IMR-90 (cell line): ENCODE data around the gene OR6X1. TPM values are rescaled to one million over a fixed set of nuclear protein-coding genes. Genes with fewer than 3 reads are reported as not detected.

ENCODE experiments used
- ATAC-seq: fragments of 200-7000 bp; cut with Tn5 transposase; 2 replicates; pipeline ENCODE4 v1.9.1; 2020; ENCODE audit warnings: low read depth, mild to moderate bottlenecking, moderate library complexity
- BruUV-seq: library from RNA; stranded (reverse); fragments of 400-500 nt; replicated peaks from 2 replicates; lab custom pipeline; 2021; lab: Mats Ljungman, UMichigan
- CTCF ChIA-PET: fragments of 300-600 bp; formaldehyde crosslinking; extraction: SDS; loops from one replicate; lab custom pipeline; 2021; ENCODE audit warnings: antibody characterized with exemption; lab: Yijun Ruan, JAX
- POLR2A ChIA-PET: fragments of 300-600 bp; sonication (Branson Sonifier 250); formaldehyde crosslinking; loops from one replicate; lab custom pipeline; 2022; ENCODE audit warnings: antibody characterized with exemption; ENCODE audit not compliant: unreplicated experiment; lab: Charles Lee
- DNase-seq: peaks from one replicate; pipeline ENCODE4 v3.0.0; 2013
- H2AFZ ChIP-seq: replicated peaks from 2 replicates; pipeline ENCODE3; 2013; ENCODE audit warnings: low read length, mild to moderate bottlenecking; ENCODE audit not compliant: poor library complexity
- H2AK5ac ChIP-seq: 2 replicates; pipeline ENCODE4 v1.6.1; 2013; ENCODE audit warnings: low read depth, low read length, inconsistent platforms
- H2AK9ac ChIP-seq: replicated peaks from 2 replicates; pipeline ENCODE3; 2013; ENCODE audit warnings: mild to moderate bottlenecking, low read depth, low read length, moderate library complexity; ENCODE audit not compliant: poor library complexity
- H2BK120ac ChIP-seq: 2 replicates; pipeline ENCODE4 v1.6.1; 2013; ENCODE audit warnings: low read depth, low read length, inconsistent platforms
- H2BK15ac ChIP-seq: 3 replicates; pipeline ENCODE4 v1.6.1; 2013; ENCODE audit warnings: low read depth, low read length, inconsistent platforms
- H2BK20ac ChIP-seq: 2 replicates; pipeline ENCODE4 v1.6.1; 2013; ENCODE audit warnings: low read depth, mild to moderate bottlenecking, inconsistent platforms, low read length, moderate library complexity
- H2BK5ac ChIP-seq: 2 replicates; pipeline ENCODE4 v1.6.1; 2013; ENCODE audit warnings: mild to moderate bottlenecking, low read depth, low read length, inconsistent platforms; ENCODE audit not compliant: poor library complexity, severe bottlenecking
- H3K14ac ChIP-seq: replicated peaks from 2 replicates; pipeline ENCODE4 v1.6.1; 2013; ENCODE audit warnings: low read depth, low read length, inconsistent platforms
- H3K18ac ChIP-seq: 2 replicates; pipeline ENCODE4 v1.6.1; 2013; ENCODE audit warnings: low read depth, low read length, control low read depth
- H3K23ac ChIP-seq: 2 replicates; pipeline ENCODE4 v1.6.1; 2013; ENCODE audit warnings: low read depth, low read length, inconsistent platforms
- H3K27ac ChIP-seq: 2 replicates; pipeline ENCODE4 v1.5.1; 2013; ENCODE audit warnings: mild to moderate bottlenecking, control low read depth, low read length; ENCODE audit not compliant: insufficient read depth
- H3K27me3 ChIP-seq: 2 replicates; pipeline ENCODE4 v1.6.1; 2013; ENCODE audit warnings: low read length; ENCODE audit not compliant: control insufficient read depth, insufficient read depth
- H3K36me3 ChIP-seq: 2 replicates; pipeline ENCODE4 v1.6.1; 2013; ENCODE audit warnings: low read length, mixed read lengths; ENCODE audit not compliant: control insufficient read depth, insufficient read depth
- H3K4ac ChIP-seq: 2 replicates; pipeline ENCODE4 v1.6.1; 2013; ENCODE audit warnings: low read depth, low read length, inconsistent platforms
- H3K4me1 ChIP-seq: 2 replicates; pipeline ENCODE4 v1.6.1; 2013; ENCODE audit warnings: low read length, mixed read lengths; ENCODE audit not compliant: control insufficient read depth, insufficient read depth
- H3K4me2 ChIP-seq: 2 replicates; pipeline ENCODE4 v1.6.1; 2013; ENCODE audit warnings: low read depth, mild to moderate bottlenecking, control low read depth, low read length, moderate library complexity
- H3K4me3 ChIP-seq: 2 replicates; pipeline ENCODE4 v1.5.1; 2013; ENCODE audit warnings: low read depth, mild to moderate bottlenecking, control low read depth, low read length, moderate library complexity; ENCODE audit not compliant: insufficient read depth
- H3K56ac ChIP-seq: 2 replicates; pipeline ENCODE4 v1.6.1; 2013; ENCODE audit warnings: low read length, inconsistent platforms; ENCODE audit not compliant: insufficient read depth; ENCODE audit errors: extremely low read depth
- H3K79me1 ChIP-seq, 2 experiments: 2 replicates each; pipeline ENCODE4 v1.6.1; 2013; ENCODE audit warnings: low read length in 2 of 2, inconsistent platforms in 1 of 2, low read depth in 1 of 2
- H3K9ac ChIP-seq: 2 replicates; pipeline ENCODE4 v1.6.1; 2013; ENCODE audit warnings: low read depth, low read length, control low read depth
- H3K9me1 ChIP-seq: 2 replicates; pipeline ENCODE4 v1.6.1; 2013; ENCODE audit warnings: low read length, inconsistent platforms; ENCODE audit not compliant: insufficient read depth
- H3K9me3 ChIP-seq: 2 replicates; pipeline ENCODE4 v1.6.1; 2013; ENCODE audit warnings: low read length; ENCODE audit not compliant: control insufficient read depth, insufficient read depth
- H4K20me1 ChIP-seq: 2 replicates; pipeline ENCODE4 v1.6.1; 2013; ENCODE audit warnings: low read length, inconsistent platforms; ENCODE audit not compliant: insufficient read depth
- H4K5ac ChIP-seq: 2 replicates; pipeline ENCODE4 v1.6.1; 2013; ENCODE audit warnings: mild to moderate bottlenecking, low read depth, low read length, control low read depth
- H4K8ac ChIP-seq, 2 experiments: 2 replicates each; pipeline ENCODE4 v1.6.1; 2013; ENCODE audit warnings: low read depth in 2 of 2, low read length in 2 of 2, control low read depth in 1 of 2, inconsistent platforms in 1 of 2
- H4K91ac ChIP-seq: 2 replicates; pipeline ENCODE4 v1.6.1; 2013; ENCODE audit warnings: low read depth, low read length, inconsistent platforms; ENCODE audit not compliant: insufficient read depth
- BHLHE40 ChIP-seq: fragments of 150-350 bp; IDR thresholded peaks from 2 replicates; pipeline ENCODE4 v1.6.1; 2016; ENCODE audit warnings: mild to moderate bottlenecking, low read depth, low read length
- CEBPB ChIP-seq: IDR thresholded peaks from 2 replicates; pipeline ENCODE4 v1.6.1; 2012; ENCODE audit warnings: low read depth, low read length, improper control_type of control experiment
- CHD1 ChIP-seq: IDR thresholded peaks from 2 replicates; pipeline ENCODE4 v1.6.1; 2012; ENCODE audit warnings: low read depth, low read length, improper control_type of control experiment
- CTCF ChIP-seq: conservative IDR thresholded peaks from 2 replicates; pipeline ENCODE4 v1.5.1; 2012; ENCODE audit warnings: mild to moderate bottlenecking, low read depth, low read length, improper control_type of control experiment
- ELK1 ChIP-seq: fragments of 150-350 bp; IDR thresholded peaks from 2 replicates; pipeline ENCODE4 v1.6.1; 2016; ENCODE audit warnings: low read depth, mild to moderate bottlenecking, low read length, moderate library complexity, borderline replicate concordance
- FOS ChIP-seq: fragments of 150-350 bp; IDR thresholded peaks from 2 replicates; pipeline ENCODE4 v1.6.1; 2016; ENCODE audit warnings: low read depth, low read length
- MAFK ChIP-seq: IDR thresholded peaks from 2 replicates; pipeline ENCODE4 v1.6.1; 2012; ENCODE audit warnings: low read depth, low read length, improper control_type of control experiment
- MAZ ChIP-seq: IDR thresholded peaks from 2 replicates; pipeline ENCODE4 v1.6.1; 2012; ENCODE audit warnings: low read depth, mild to moderate bottlenecking, low read length, improper control_type of control experiment, moderate library complexity, borderline replicate concordance
- MXI1 ChIP-seq: IDR thresholded peaks from 2 replicates; pipeline ENCODE4 v1.6.1; 2012; ENCODE audit warnings: low read depth, mild to moderate bottlenecking, low read length, moderate library complexity, borderline replicate concordance
- NFE2L2 ChIP-seq: fragments of 150-350 bp; IDR thresholded peaks from 2 replicates; pipeline ENCODE4 v1.6.1; 2016; ENCODE audit warnings: low read depth, mild to moderate bottlenecking, low read length
- POLR2A ChIP-seq: IDR thresholded peaks from 2 replicates; pipeline ENCODE4 v1.6.1; 2012; ENCODE audit warnings: mild to moderate bottlenecking, low read depth, low read length
- RAD21 ChIP-seq: IDR thresholded peaks from 2 replicates; pipeline ENCODE4 v1.6.1; 2012; ENCODE audit warnings: low read length, improper control_type of control experiment
- RCOR1 ChIP-seq: IDR thresholded peaks from 2 replicates; pipeline ENCODE4 v1.6.1; 2012; ENCODE audit warnings: mild to moderate bottlenecking, low read length, improper control_type of control experiment; ENCODE audit not compliant: insufficient replicate concordance
- RFX5 ChIP-seq: IDR thresholded peaks from 2 replicates; pipeline ENCODE4 v1.8.0; 2012; ENCODE audit warnings: low read depth, mild to moderate bottlenecking, low read length, moderate library complexity
- SMC3 ChIP-seq: fragments of 150-350 bp; IDR thresholded peaks from 2 replicates; pipeline ENCODE4 v1.6.1; 2016; ENCODE audit warnings: low read depth, mild to moderate bottlenecking, antibody characterized with exemption, low read length, moderate library complexity
- USF2 ChIP-seq: fragments of 150-350 bp; IDR thresholded peaks from 2 replicates; pipeline ENCODE4 v1.6.1; 2017; ENCODE audit warnings: mild to moderate bottlenecking, antibody characterized with exemption, low read length, low read depth
- WGBS, 2 experiments: methylation state at CpG; one replicate each; pipeline versions ENCODE4 v1.1.5 to v1.1.7; 2013; ENCODE audit warnings: missing lambda C conversion rate in 2 of 2; ENCODE audit not compliant: insufficient read length in 1 of 2; ENCODE audit errors: extremely low coverage in 2 of 2; 5-methylcytosine and 5-hydroxymethylcytosine counted together
- dilution Hi-C: fragments of 300-500 bp; cut with HindIII; formaldehyde crosslinking; loops from one replicate; pipeline ENCODE4 v1.14.3; 2018; ENCODE audit warnings: low sequenced_read_pairs; ENCODE audit not compliant: unreplicated experiment
- in situ Hi-C: fragments of 300-500 bp; cut with MboI; formaldehyde crosslinking; loops from 3 replicates; pipeline ENCODE4 v1.14.3; 2019; ENCODE audit warnings: low sequenced_read_pairs, inconsistent platforms, mixed read lengths
- intact Hi-C: fragments of 100-400 bp; cut with micrococcal nuclease; formaldehyde crosslinking; loops from 2 replicates; pipeline ENCODE4 v1.10.0; 2022
- polyA plus RNA-seq, 3 experiments: library from polyadenylated mRNA; depleted of rRNA; stranded (reverse); fragments of >200 nt; gene quantifications; 2 replicates each; pipeline ENCODE4 v1.2.3, GENCODE V29; 2012; ENCODE audit warnings: low replicate concordance in 1 of 3
- total RNA-seq: library from RNA; depleted of rRNA; stranded (reverse); fragments of >200 nt; gene quantifications from 2 replicates; pipeline ENCODE4 v1.2.3, GENCODE V29; 2012

OR6X1 gene
- total and polyA plus RNA-seq, 2 of the 4 experiments (the other 2 are of a cell fraction) = not detected

GRCh38 chr11:123751781-123752180, 2.5 kb downstream of the OR6X1 start:
- Histone ChIP-seq H3K4me2 (no peak overlapping the region), H3K27ac (no peak overlapping the region), H4K20me1 (no peaks in the 10 kb centered on the region), H3K23ac (no peak overlapping the region; the same call in 1 of the 2 replicates), H3K79me1 (no peaks in the 10 kb centered on the region), H2BK5ac (no peak overlapping the region), H2BK15ac (no peak overlapping the region), H3K9me3 (no peaks in the 10 kb centered on the region), H2AK5ac (no peak overlapping the region), H3K36me3 (no peaks in the 10 kb centered on the region), H4K91ac (no peak overlapping the region), H2AK9ac (no peak overlapping the region), H4K8ac (no peak overlapping the region), H2BK120ac (no peak overlapping the region), H3K9ac (no peak overlapping the region), H3K27me3 (peaks cover 3% of the 10 kb centered on the region), H3K4me1 (no peaks in the 10 kb centered on the region), H3K9me1 (no peaks in the 10 kb centered on the region), H4K5ac (no peak overlapping the region), H3K56ac (no peak overlapping the region), H3K4me3 (no peak overlapping the region), H3K18ac (no peak overlapping the region), H3K4ac (no peak overlapping the region), H2AFZ (no peak overlapping the region), H2BK20ac (no peak overlapping the region), H3K14ac (no peak overlapping the region)
- CTCF ChIA-PET = no interaction called here
- ATAC-seq (no peak), DNase-seq (no peak)
- TF ChIP-seq RFX5 (no peak), MAZ (no peak), POLR2A (no peak), MXI1 (no peak), NFE2L2 (no peak), FOS (no peak), MAFK (no peak), CHD1 (no peak), RAD21 (no peak), RCOR1 (no peak), CTCF (no peak), ELK1 (no peak), BHLHE40 (no peak), SMC3 (no peak), USF2 (no peak), CEBPB (no peak)
- intact Hi-C loops = no loop called here
- POLR2A ChIA-PET = no interaction called here
- in situ Hi-C loops = no loop called here
- no CpG with 5 or more reads among the region's 1 CpG for WGBS, 2 experiments
- dilution Hi-C loops = no loop called here
- no TSS peak for BruUV-seq
